GM23338 (cell line): ENCODE data around the gene DNTTIP2.

Source experiments
- CREB1 ChIP-seq: fragments of 250-450 bp; sonication (Bioruptor Pico); IDR thresholded peaks from 2 replicates; pipeline ENCODE4 v1.5.0; 2020; ENCODE audit warnings: low read depth, mild to moderate bottlenecking, moderate library complexity
- EZH2 ChIP-seq: fragments of 200-600 bp; sonication (generic); IDR thresholded peaks from one replicate; pipeline ENCODE4 v1.8.0; 2017; ENCODE audit warnings: antibody characterized with exemption, mild to moderate bottlenecking, low read depth; ENCODE audit not compliant: unreplicated experiment
- EZH2phosphoT487 ChIP-seq: fragments of 200-600 bp; sonication (generic); IDR thresholded peaks from one replicate; pipeline ENCODE4 v1.8.1; 2018; ENCODE audit warnings: antibody characterized with exemption; ENCODE audit not compliant: unreplicated experiment
- JUNB ChIP-seq: IDR thresholded peaks from one replicate; pipeline ENCODE4 v1.6.1; 2016; ENCODE audit warnings: antibody characterized with exemption; ENCODE audit not compliant: unreplicated experiment
- NANOG ChIP-seq: IDR thresholded peaks from 2 replicates; pipeline ENCODE4 v1.6.1; 2016; ENCODE audit warnings: antibody characterized with exemption, borderline replicate concordance
- POLR2AphosphoS5 ChIP-seq: IDR thresholded peaks from 2 replicates; pipeline ENCODE4 v1.6.1; 2016; ENCODE audit warnings: antibody characterized with exemption, low read depth
- REST ChIP-seq: IDR thresholded peaks from one replicate; pipeline ENCODE4 v1.6.1; 2018; ENCODE audit warnings: antibody characterized with exemption; ENCODE audit not compliant: unreplicated experiment
- ZNF114 ChIP-seq: fragments of 250-450 bp; sonication (Bioruptor Pico); IDR thresholded peaks from 2 replicates; pipeline ENCODE4 v1.5.0; 2020; ENCODE audit warnings: mild to moderate bottlenecking, moderate library complexity
- ZNF462 ChIP-seq: fragments of 250-450 bp; sonication (Bioruptor Pico); IDR thresholded peaks from 2 replicates; pipeline ENCODE4 v1.5.0; 2020; ENCODE audit warnings: mild to moderate bottlenecking, moderate library complexity
- TF ChIP-seq, protein P1 (sequence below), 2 experiments: fragments of 200-600 bp in 1 of 2; sonication (generic) in 1 of 2; conservative IDR thresholded peaks; 2 replicates each; pipeline versions ENCODE4 v1.5.1 to v1.6.1; 2016 to 2017; ENCODE audit warnings: antibody characterized with exemption in 2 of 2, low read depth in 2 of 2, mild to moderate bottlenecking in 2 of 2, moderate library complexity in 1 of 2
- TF ChIP-seq, protein P2 (sequence below): IDR thresholded peaks from 2 replicates; pipeline ENCODE4 v1.6.1; 2016; ENCODE audit warnings: antibody characterized with exemption

GRCh38 chr1:93907718-93908117 is 28.7 kb upstream of the DNTTIP2 start:
- TF ChIP-seq, protein P1, sequence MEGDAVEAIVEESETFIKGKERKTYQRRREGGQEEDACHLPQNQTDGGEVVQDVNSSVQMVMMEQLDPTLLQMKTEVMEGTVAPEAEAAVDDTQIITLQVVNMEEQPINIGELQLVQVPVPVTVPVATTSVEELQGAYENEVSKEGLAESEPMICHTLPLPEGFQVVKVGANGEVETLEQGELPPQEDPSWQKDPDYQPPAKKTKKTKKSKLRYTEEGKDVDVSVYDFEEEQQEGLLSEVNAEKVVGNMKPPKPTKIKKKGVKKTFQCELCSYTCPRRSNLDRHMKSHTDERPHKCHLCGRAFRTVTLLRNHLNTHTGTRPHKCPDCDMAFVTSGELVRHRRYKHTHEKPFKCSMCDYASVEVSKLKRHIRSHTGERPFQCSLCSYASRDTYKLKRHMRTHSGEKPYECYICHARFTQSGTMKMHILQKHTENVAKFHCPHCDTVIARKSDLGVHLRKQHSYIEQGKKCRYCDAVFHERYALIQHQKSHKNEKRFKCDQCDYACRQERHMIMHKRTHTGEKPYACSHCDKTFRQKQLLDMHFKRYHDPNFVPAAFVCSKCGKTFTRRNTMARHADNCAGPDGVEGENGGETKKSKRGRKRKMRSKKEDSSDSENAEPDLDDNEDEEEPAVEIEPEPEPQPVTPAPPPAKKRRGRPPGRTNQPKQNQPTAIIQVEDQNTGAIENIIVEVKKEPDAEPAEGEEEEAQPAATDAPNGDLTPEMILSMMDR (conservative IDR thresholded peaks at IDR 0.05; ENCODE audit: low read depth in 2 of 2) = no peak
- TF ChIP-seq POLR2AphosphoS5 (no peak), EZH2phosphoT487 (no peak), CREB1 (CRISPR knock-in tag) (no peak), REST (no peak), NANOG (no peak), EZH2 (no peak), JUNB (no peak), ZNF114 (CRISPR knock-in tag) (no peak), ZNF462 (CRISPR knock-in tag) (no peak)
- TF ChIP-seq, protein P2, sequence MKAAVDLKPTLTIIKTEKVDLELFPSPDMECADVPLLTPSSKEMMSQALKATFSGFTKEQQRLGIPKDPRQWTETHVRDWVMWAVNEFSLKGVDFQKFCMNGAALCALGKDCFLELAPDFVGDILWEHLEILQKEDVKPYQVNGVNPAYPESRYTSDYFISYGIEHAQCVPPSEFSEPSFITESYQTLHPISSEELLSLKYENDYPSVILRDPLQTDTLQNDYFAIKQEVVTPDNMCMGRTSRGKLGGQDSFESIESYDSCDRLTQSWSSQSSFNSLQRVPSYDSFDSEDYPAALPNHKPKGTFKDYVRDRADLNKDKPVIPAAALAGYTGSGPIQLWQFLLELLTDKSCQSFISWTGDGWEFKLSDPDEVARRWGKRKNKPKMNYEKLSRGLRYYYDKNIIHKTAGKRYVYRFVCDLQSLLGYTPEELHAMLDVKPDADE = no peak
